PC-3 (cell line): Measurements from ENCODE around the gene GPRC5D. TPM values are rescaled to one million over a fixed set of nuclear protein-coding genes. Genes with fewer than 3 reads are reported as not detected.

ENCODE experiments used
- ATAC-seq: fragments of 200-7000 bp; cut with Tn5 transposase; 2 replicates; pipeline ENCODE4 v1.9.1; 2020; ENCODE audit warnings: mild to moderate bottlenecking, moderate library complexity
- BruUV-seq: library from RNA; stranded (reverse); fragments of 400-500 nt; replicated peaks from 2 replicates; lab custom pipeline; 2021; lab: Mats Ljungman, UMichigan
- CTCF ChIA-PET: fragments of 300-600 bp; sonication (Branson Sonifier 250); formaldehyde crosslinking; loops from one replicate; lab custom pipeline; 2022; ENCODE audit warnings: antibody characterized with exemption; lab: Charles Lee
- POLR2A ChIA-PET: fragments of 300-600 bp; sonication (Branson Sonifier 250); formaldehyde crosslinking; loops from one replicate; lab custom pipeline; 2022; ENCODE audit warnings: antibody characterized with exemption; ENCODE audit not compliant: unreplicated experiment; lab: Charles Lee
- DNase-seq: peaks from one replicate; pipeline ENCODE4 v3.0.0-alpha.2; 2015
- H2AFZ ChIP-seq: fragments of 300-600 bp; sonication (generic); 2 replicates; pipeline ENCODE4 v1.6.0; 2016; ENCODE audit warnings: antibody characterized with exemption, low read length
- H3F3A ChIP-seq: fragments of 300-600 bp; sonication (generic); one replicate; pipeline ENCODE4 v1.6.0; 2017; ENCODE audit warnings: antibody characterized with exemption, low read length, control low read depth, mild to moderate bottlenecking; ENCODE audit not compliant: unreplicated experiment
- H3K27ac ChIP-seq: fragments of 300-600 bp; sonication (generic); 2 replicates; pipeline ENCODE4 v1.5.1; 2016; ENCODE audit warnings: mild to moderate bottlenecking, low read length
- H3K27me3 ChIP-seq: fragments of 300-600 bp; sonication (generic); 2 replicates; pipeline ENCODE4 v1.6.1; 2016; ENCODE audit warnings: low read length, mixed read lengths
- H3K36me3 ChIP-seq: fragments of 300-600 bp; sonication (generic); 2 replicates; pipeline ENCODE4 v1.6.1; 2016; ENCODE audit warnings: low read depth, mixed run types, low read length, mixed read lengths
- H3K4me1 ChIP-seq: fragments of 300-600 bp; sonication (generic); 2 replicates; pipeline ENCODE4 v1.5.1; 2016; ENCODE audit warnings: low read length; ENCODE audit not compliant: insufficient read depth
- H3K4me2 ChIP-seq: fragments of 300-600 bp; sonication (generic); 2 replicates; pipeline ENCODE4 v1.6.0; 2016; ENCODE audit warnings: low read length
- H3K4me3 ChIP-seq: fragments of 300-600 bp; sonication (generic); 2 replicates; pipeline ENCODE4 v1.5.1; 2016; ENCODE audit warnings: mild to moderate bottlenecking, low read length, mixed read lengths
- H3K79me2 ChIP-seq: fragments of 300-600 bp; sonication (generic); 2 replicates; pipeline ENCODE4 v1.6.1; 2017; ENCODE audit warnings: low read length, mixed read lengths
- H3K9ac ChIP-seq: fragments of 300-600 bp; sonication (generic); 2 replicates; pipeline ENCODE4 v1.6.0; 2016; ENCODE audit warnings: mild to moderate bottlenecking, low read length
- H3K9me2 ChIP-seq: fragments of 300-600 bp; sonication (generic); replicated peaks from 2 replicates; pipeline ENCODE4 v1.6.1; 2016; ENCODE audit warnings: mixed run types, low read length, mixed read lengths
- H3K9me3 ChIP-seq: fragments of 300-600 bp; sonication (generic); 2 replicates; pipeline ENCODE4 v1.6.1; 2016; ENCODE audit warnings: low read length, mixed read lengths
- H4K20me1 ChIP-seq: fragments of 300-600 bp; sonication (generic); 2 replicates; pipeline ENCODE4 v1.6.1; 2016; ENCODE audit warnings: low read length, mixed read lengths
- EZH2 ChIP-seq: fragments of 300-600 bp; sonication (generic); IDR thresholded peaks from one replicate; pipeline ENCODE4 v1.6.1; 2017; ENCODE audit warnings: antibody characterized with exemption, mild to moderate bottlenecking, low read length; ENCODE audit not compliant: unreplicated experiment
- EZH2phosphoT487 ChIP-seq: fragments of 300-600 bp; sonication (generic); IDR thresholded peaks from 2 replicates; pipeline ENCODE4 v1.6.1; 2018; ENCODE audit warnings: mild to moderate bottlenecking, antibody characterized with exemption, low read length, borderline replicate concordance
- intact Hi-C: fragments of 100-400 bp; cut with micrococcal nuclease; formaldehyde crosslinking; loops from 2 replicates; pipeline ENCODE4 v1.9.0; 2023
- total RNA-seq: library from RNA; depleted of rRNA; stranded (reverse); fragments of >200 nt; gene quantifications from 2 replicates; pipeline ENCODE4 v1.2.3, GENCODE V29; 2014
- TF ChIP-seq, protein P1 (sequence below): fragments of 300-600 bp; sonication (generic); conservative IDR thresholded peaks from 2 replicates; pipeline ENCODE4 v1.5.1; 2017; ENCODE audit warnings: antibody characterized with exemption, low read depth, mild to moderate bottlenecking, low read length

Gene GPRC5D
- total RNA-seq, 1 experiment from 2014 or later, result not detected

DNA sequence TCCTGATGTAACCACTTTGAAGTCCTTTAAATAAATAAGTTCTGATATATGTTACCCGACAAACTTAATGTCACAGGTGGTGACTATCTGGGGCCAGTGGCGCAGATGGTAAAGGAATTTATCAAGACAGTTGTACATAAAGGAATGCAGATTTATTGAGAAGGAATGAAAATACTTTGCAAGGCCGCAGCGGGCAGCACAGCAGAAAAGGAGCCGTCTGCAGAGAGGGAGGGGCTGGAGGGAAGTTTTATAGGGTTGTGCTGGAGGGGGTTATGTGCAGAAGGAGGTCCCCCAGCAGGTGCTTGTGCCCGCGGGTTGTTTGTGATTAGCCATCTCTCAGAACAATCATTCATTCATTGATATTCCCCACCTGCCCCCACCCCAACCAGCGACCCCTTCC is 17.4 kb downstream of the GPRC5D start:
- intact Hi-C loops, result no loop called here
- H3K9me2 ChIP-seq, result no peaks in the 10 kb centered on the region
- ChIA-PET CTCF (no interaction called here), POLR2A (no interaction called here)
- H3K27ac ChIP-seq, result no peak overlapping the region
- TF ChIP-seq EZH2 (no peak), EZH2phosphoT487 (no peak)
- TF ChIP-seq, protein P1, sequence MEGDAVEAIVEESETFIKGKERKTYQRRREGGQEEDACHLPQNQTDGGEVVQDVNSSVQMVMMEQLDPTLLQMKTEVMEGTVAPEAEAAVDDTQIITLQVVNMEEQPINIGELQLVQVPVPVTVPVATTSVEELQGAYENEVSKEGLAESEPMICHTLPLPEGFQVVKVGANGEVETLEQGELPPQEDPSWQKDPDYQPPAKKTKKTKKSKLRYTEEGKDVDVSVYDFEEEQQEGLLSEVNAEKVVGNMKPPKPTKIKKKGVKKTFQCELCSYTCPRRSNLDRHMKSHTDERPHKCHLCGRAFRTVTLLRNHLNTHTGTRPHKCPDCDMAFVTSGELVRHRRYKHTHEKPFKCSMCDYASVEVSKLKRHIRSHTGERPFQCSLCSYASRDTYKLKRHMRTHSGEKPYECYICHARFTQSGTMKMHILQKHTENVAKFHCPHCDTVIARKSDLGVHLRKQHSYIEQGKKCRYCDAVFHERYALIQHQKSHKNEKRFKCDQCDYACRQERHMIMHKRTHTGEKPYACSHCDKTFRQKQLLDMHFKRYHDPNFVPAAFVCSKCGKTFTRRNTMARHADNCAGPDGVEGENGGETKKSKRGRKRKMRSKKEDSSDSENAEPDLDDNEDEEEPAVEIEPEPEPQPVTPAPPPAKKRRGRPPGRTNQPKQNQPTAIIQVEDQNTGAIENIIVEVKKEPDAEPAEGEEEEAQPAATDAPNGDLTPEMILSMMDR, result no peak
- H2AFZ ChIP-seq, result no peak overlapping the region
- H3K9me3 ChIP-seq, result no peaks in the 10 kb centered on the region
- DNase-seq, result no peak
- no peaks in the 10 kb centered on the region for H3K4me1 ChIP-seq
- no peaks in the 10 kb centered on the region for H3K36me3 ChIP-seq
- no peak for ATAC-seq
- no TSS peak for BruUV-seq
- H3F3A ChIP-seq, result no peaks in the 10 kb centered on the region
- no peak overlapping the region for H3K4me3 ChIP-seq
- no peak overlapping the region for H3K4me2 ChIP-seq
- H4K20me1 ChIP-seq, result no peaks in the 10 kb centered on the region
- H3K9ac ChIP-seq, result no peak overlapping the region
- no peaks in the 10 kb centered on the region for H3K79me2 ChIP-seq
- H3K27me3 ChIP-seq, result no peaks in the 10 kb centered on the region

- ATAC-seq, result no peak
- no peaks in the 10 kb centered on the region for H3K36me3 ChIP-seq
- H4K20me1 ChIP-seq, result no peaks in the 10 kb centered on the region
- no peak for TF ChIP-seq EZH2phosphoT487
- H3K4me1 ChIP-seq, result no peaks in the 10 kb centered on the region
- no peak overlapping the region for H3K9ac ChIP-seq
- H3K4me3 ChIP-seq, result no peak overlapping the region
- H3K27ac ChIP-seq, result no peak overlapping the region
- H3K79me2 ChIP-seq, result no peaks in the 10 kb centered on the region
- no peaks in the 10 kb centered on the region for H3F3A ChIP-seq
- no peaks in the 10 kb centered on the region for H3K9me3 ChIP-seq
- H3K9me2 ChIP-seq, result no peaks in the 10 kb centered on the region
- no TSS peak for BruUV-seq
- intact Hi-C loops, result no loop called here
- H2AFZ ChIP-seq, result no peak overlapping the region
- POLR2A ChIA-PET, result no interaction called here
- no peaks in the 10 kb centered on the region for H3K27me3 ChIP-seq
- CTCF ChIA-PET, result no interaction called here
- no peak for DNase-seq
- no peak overlapping the region for H3K4me2 ChIP-seq
Observed at GRCh38 chr12:12933742-12934141, 18.2 kb downstream of the GPRC5D start.

DNA sequence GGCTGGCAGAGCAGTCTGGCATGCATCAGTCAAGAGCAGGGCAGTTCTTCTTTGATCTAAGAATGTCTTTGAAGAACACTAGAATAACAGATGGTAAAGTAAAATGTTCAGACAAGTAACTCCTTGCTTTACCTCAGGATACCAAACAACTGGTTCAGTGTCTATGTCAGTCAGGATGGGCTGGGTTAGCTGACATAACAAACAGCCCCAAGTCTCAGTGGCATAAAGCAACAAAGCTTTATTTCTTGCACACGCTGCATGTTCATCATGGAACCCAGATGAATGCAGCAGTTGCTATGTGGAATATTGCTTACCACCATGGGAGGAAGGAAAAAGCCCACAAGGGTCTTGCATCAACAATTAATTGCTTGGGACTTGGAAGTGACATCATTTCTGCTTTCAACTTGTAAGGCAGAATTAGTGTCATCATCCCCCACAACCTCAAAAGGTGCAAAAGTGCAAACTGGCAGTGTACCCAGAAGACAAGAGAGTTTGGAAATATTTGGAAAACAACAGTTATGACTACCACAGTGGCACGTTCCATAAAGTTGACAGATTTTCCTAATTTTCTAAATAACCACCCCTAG is 21.2 kb downstream of the GPRC5D start:
- H3K9ac ChIP-seq, result no peak overlapping the region
- H3K36me3 ChIP-seq, result no peaks in the 10 kb centered on the region
- POLR2A ChIA-PET, result no interaction called here
- H3K4me2 ChIP-seq, result no peak overlapping the region
- no peaks in the 10 kb centered on the region for H3K9me3 ChIP-seq
- no peak overlapping the region for H2AFZ ChIP-seq
- ATAC-seq (no peak), DNase-seq (no peak)
- H3K4me1 ChIP-seq, result no peaks in the 10 kb centered on the region
- H3K27ac ChIP-seq, result no peak overlapping the region
- no TSS peak for BruUV-seq
- H4K20me1 ChIP-seq, result no peaks in the 10 kb centered on the region
- TF ChIP-seq EZH2phosphoT487 (no peak), EZH2 (no peak)
- TF ChIP-seq, protein P1, result no peak
- intact Hi-C loops, result no loop called here
- no peak overlapping the region for H3K4me3 ChIP-seq
- no peaks in the 10 kb centered on the region for H3K79me2 ChIP-seq
- no peaks in the 10 kb centered on the region for H3F3A ChIP-seq
- H3K9me2 ChIP-seq, result no peaks in the 10 kb centered on the region
- no peaks in the 10 kb centered on the region for H3K27me3 ChIP-seq
- CTCF ChIA-PET, result no interaction called here
